ENCODE results near the gene STAMBP. TPM values are rescaled to one million over a fixed set of nuclear protein-coding genes. Genes with fewer than 3 reads are reported as not detected.
"Not testable (repeated sequence)": the region's sequence is repeated elsewhere in the genome, so short reads cannot be mapped to it uniquely, and the experiment has no call there.

The STAMBP gene
- 32.2 and 35.4 TPM in 2 replicates for total RNA-seq

DNA sequence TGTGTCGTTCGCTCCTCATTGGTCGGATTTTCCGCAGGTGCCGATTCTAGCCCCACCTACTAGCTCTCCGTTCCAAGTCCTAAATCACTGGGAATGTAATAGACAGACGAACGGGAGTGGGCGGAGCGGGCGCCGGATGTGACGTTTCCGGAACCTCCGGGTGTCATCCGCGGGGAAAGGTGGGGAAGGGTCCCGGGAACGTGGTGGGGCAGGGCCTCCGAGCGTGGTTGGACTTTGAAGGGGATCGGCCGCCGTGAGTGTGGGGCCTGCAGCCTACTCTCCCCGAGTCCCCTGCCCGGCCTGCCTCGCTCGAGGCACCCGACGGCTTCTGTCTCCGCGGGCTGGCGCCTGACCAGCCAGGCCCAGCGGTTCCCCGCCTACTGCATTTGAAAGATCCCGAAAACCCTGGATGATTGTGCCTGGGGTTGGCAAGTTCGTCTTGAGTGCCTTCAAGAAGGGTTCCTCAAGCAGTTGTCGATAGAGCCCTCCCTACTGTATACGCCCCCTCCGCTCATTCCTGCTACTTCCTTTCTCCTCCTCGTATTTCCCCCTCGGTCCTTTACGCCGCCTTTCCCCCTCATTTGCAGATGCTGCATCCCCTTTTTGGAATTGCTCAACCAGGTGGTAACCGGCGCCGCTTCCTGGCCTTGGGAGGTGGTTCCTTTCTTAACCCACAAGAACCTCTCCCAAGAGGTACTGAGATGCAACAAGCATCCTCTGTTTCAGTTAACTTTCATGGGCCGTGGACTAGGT lies at the start of gene STAMBP:
TSS of gene STAMBP (plus strand) at position 144 of the 753 bp plus-strand sequence. CDS start 1,896 bp downstream, outside the sequence.
- DNase-seq (peak; percentile 80), ATAC-seq (ENCODE audit: low read depth) (peak; percentile 92)
- H3K27ac Mint-ChIP-seq = peak within 1 kb of the TSS; percentile 96
- intact Hi-C loops (cut with micrococcal nuclease) = loop anchor here (1.0 kb wide), 6 partner anchors 49 to 701 kb away; partner anchors contain the start of genes DGUOK, DUSP11 and TPRKB
- peak within 1 kb of the TSS; percentile 98 for H3K4me3 Mint-ChIP-seq
- H3K27me3 Mint-ChIP-seq = no peaks in the 10 kb centered on the region
- CTCF ChIA-PET = interaction anchor here (0.8 to 1.3 kb wide), 5 partner anchors 292 to 506 kb away, joined by 3 to 15 read pairs (median 5); partner anchors contain the start of gene MTHFD2
- H3K36me3 Mint-ChIP-seq (ENCODE audit: low read depth) = peaks cover 41% of the 10 kb centered on the region
- POLR2A ChIA-PET = interaction anchor here (0.6 to 2.7 kb wide), 18 partner anchors 13 to 654 kb away, joined by 3 to 24 read pairs (median 4); partner anchors contain the start of genes BOLA3, CCDC142, DUSP11 and MOB1A
- TF ChIP-seq CTCF (IDR thresholded peaks at IDR 0.05) = no peak
- H3K9me3 Mint-ChIP-seq = no peaks in the 10 kb centered on the region
- H3K4me1 Mint-ChIP-seq = peaks cover 41% of the 10 kb centered on the region

GRCh38 chr2:73779467-73780236 lies 49.1 kb upstream of the STAMBP start, which contains the start of gene DUSP11:
DUSP11 (minus strand) TSS chr2:73780103; CDS start chr2:73779974, 129 bp downstream.
- H3K9me3 Mint-ChIP-seq = no peaks in the 10 kb centered on the region
- peak within 1 kb of the TSS; percentile 98 for H3K4me3 Mint-ChIP-seq
- POLR2A ChIA-PET = interaction anchor here (0.6 to 1.3 kb wide), 4 partner anchors 42 to 692 kb away, joined by 3 to 5 read pairs (median 5); partner anchors contain the start of genes STAMBP and TPRKB
- CTCF ChIA-PET = no interaction called here
- H3K27me3 Mint-ChIP-seq = peaks cover 3% of the 10 kb centered on the region
- intact Hi-C loops (cut with micrococcal nuclease) = loop anchor here (1.0 kb wide), 3 partner anchors 42 to 50 kb away; partner anchors contain the start of gene TPRKB
- peaks cover 26% of the 10 kb centered on the region for H3K4me1 Mint-ChIP-seq
- DNase-seq = peak; percentile 95
- peak within 1 kb of the TSS; percentile 96 for H3K27ac Mint-ChIP-seq
- ATAC-seq (ENCODE audit: low read depth) = peak; percentile 99
- peaks cover 32% of the 10 kb centered on the region for H3K36me3 Mint-ChIP-seq (ENCODE audit: low read depth)
- TF ChIP-seq CTCF (IDR thresholded peaks at IDR 0.05) = peak; percentile 71

- TF ChIP-seq CTCF (IDR thresholded peaks at IDR 0.05) = no peak
- Mint-ChIP-seq H3K4me1 (peaks cover 26% of the 10 kb centered on the region), H3K36me3 (ENCODE audit: low read depth) (peaks cover 28% of the 10 kb centered on the region), H3K9me3 (no peaks in the 10 kb centered on the region), H3K27ac (peak overlapping the region; percentile 96), H3K4me3 (peak overlapping the region; percentile 98), H3K27me3 (peaks cover 3% of the 10 kb centered on the region)
- intact Hi-C loops (cut with micrococcal nuclease) = loop anchor here (1.0 kb wide), 3 partner anchors 43 to 49 kb away; partner anchors contain the start of gene TPRKB
- POLR2A ChIA-PET = interaction anchor here (1.3 kb wide), 2 partner anchors 48 to 398 kb away, joined by 3 to 5 read pairs; partner anchors contain the start of gene STAMBP
- DNase-seq (no peak), ATAC-seq (ENCODE audit: low read depth) (no peak)
- CTCF ChIA-PET = no interaction called here
Observed at GRCh38 chr2:73780237-73780582, 48.6 kb upstream of the STAMBP start.

GRCh38 chr2:73783402-73783801 lies 45.4 kb upstream of the STAMBP start:
- H3K9me3 Mint-ChIP-seq; intact Hi-C loops (cut with micrococcal nuclease); H3K27ac Mint-ChIP-seq; H3K4me3 Mint-ChIP-seq; H3K27me3 Mint-ChIP-seq; DNase-seq; ATAC-seq (ENCODE audit: low read depth); POLR2A ChIA-PET; H3K36me3 Mint-ChIP-seq (ENCODE audit: low read depth); CTCF ChIA-PET: not testable (repeated sequence)
- peaks cover 18% of the 10 kb centered on the region for H3K4me1 Mint-ChIP-seq

DNA sequence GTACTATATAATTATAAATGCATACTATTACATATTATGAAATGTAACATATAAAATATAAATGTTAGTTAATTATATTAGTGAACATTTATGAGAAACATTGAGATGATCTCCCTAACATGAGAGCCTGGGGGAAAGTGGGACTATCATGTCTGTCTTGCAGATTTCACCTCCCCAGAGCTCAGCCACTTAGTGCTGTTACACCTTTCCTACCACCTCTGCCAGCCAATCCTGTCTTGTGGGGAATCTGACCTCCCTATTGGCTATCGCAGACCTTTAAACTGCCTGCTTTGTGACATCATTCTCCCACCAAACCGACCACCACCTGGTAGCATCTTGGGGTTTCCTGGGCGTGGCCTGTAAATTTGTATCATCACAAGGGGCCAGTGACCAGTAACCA lies 44.9 kb upstream of the STAMBP start, which contains the start of gene C2orf78:
TSS of gene C2orf78 (plus strand) at position 301 of the 400 bp plus-strand sequence. CDS start 127 bp downstream, outside the sequence.
- H3K4me3 Mint-ChIP-seq; ATAC-seq (ENCODE audit: low read depth); CTCF ChIA-PET; H3K27ac Mint-ChIP-seq; POLR2A ChIA-PET; H3K36me3 Mint-ChIP-seq (ENCODE audit: low read depth); intact Hi-C loops (cut with micrococcal nuclease); H3K9me3 Mint-ChIP-seq; DNase-seq; H3K27me3 Mint-ChIP-seq: not testable (repeated sequence)
- H3K4me1 Mint-ChIP-seq = peaks cover 13% of the 10 kb centered on the region
